AML-193 (cell line): ENCODE data around the gene FLRT2.

Source experiments
- DNase-seq, 2 experiments: peaks; one replicate each; lab custom pipeline; 2025; lab: John Stamatoyannopoulos, UW

FLRT2 gene, protein sequence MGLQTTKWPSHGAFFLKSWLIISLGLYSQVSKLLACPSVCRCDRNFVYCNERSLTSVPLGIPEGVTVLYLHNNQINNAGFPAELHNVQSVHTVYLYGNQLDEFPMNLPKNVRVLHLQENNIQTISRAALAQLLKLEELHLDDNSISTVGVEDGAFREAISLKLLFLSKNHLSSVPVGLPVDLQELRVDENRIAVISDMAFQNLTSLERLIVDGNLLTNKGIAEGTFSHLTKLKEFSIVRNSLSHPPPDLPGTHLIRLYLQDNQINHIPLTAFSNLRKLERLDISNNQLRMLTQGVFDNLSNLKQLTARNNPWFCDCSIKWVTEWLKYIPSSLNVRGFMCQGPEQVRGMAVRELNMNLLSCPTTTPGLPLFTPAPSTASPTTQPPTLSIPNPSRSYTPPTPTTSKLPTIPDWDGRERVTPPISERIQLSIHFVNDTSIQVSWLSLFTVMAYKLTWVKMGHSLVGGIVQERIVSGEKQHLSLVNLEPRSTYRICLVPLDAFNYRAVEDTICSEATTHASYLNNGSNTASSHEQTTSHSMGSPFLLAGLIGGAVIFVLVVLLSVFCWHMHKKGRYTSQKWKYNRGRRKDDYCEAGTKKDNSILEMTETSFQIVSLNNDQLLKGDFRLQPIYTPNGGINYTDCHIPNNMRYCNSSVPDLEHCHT

DNA sequence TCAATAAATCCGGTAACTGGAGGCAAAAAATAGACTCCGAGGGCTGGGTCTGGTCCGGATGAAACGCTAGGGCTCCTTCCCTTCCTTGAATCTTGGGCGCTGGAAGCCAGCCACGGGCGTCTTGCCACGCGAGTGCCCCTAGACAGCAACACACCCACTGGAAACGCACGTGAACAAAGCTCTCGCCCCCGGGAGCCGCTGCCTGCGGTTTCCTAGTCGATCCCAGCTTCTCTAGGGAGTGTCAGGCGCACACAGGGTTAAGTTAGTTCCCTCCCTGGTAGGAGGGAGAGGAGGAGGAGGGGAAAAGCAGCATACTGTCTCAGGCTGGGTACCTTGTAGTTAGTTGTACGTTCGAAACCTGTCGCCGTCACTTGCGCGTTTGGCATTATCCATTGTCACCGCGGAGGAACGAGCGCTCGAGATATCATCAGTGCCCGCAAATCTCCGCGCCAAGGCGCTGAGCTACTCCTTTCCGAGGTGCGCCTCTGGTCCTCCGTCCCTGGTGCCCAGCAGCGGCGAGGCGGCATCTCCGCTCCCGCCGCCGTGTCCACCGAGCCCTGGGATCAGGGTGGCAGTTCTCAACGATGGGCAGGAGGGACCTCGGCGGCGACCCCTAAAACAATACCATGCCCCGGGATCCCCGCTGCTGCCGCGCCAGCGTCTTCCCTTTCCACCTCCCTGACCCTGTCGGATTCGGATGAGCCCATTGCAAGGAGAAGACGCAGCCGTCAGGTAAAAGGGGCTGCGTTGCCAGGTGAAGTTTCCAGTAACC is at the start of gene FLRT2:
FLRT2 (plus strand) TSS at position 342 of the 772 bp plus-strand sequence. CDS start 91,371 bp downstream, outside the sequence.
- DNase-seq: no peak

DNA sequence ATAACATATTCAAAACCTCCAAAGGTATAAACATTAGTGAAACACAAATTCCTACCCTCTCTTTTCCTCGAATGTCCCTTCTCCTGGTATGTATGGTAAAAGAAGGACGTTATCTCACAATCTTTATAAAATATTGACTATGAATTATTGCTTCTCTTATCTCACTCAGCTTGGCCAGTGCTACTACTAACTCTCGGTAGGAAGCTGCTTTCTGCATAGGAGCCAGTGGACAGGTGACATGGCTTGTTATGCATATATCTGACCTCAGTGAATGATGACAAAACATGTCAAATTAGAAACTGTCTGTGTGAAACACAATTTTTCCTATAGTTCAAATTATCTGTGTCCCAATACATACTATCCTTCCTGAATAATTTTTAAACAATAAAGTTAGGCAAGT is 48.5 kb upstream of the FLRT2 start:
- no peak for DNase-seq

DNA sequence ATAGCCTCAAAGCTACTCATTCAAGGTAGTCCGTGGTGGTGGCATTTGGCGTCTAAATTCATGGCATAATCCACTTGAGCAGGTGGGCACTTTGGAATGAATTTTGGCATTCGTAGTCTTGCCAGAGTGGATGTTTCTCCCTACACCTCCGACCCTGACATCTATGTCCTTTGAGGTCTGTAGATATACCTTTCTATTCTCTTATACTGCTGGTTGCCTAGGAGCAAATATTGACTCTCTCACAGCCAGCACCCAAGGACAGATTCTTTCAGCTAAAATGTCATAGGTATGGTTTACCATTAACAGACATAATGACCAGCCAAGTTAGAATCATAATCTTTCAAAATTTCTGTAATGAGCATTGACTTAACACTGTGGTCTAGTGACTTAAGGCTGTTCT is 47.4 kb upstream of the FLRT2 start:
- DNase-seq: no peak

DNA sequence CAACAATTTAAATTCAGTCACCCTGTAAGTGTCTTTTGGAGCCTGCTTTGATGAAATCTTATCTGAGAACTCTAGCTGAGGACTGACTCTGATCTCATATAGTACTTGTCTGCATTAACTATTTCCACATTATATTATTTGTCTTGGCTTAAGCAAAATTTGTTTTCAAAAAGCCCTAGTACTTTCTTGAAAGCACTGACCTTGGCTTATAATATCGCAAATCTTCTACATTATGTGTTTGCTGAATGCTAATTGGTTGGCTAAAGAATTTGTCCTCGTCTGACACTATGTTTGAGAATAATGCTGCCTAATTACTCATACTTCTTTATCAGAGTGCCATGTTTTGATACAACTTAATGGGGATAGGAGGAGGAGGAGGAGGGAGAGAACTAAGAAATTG is 46.9 kb upstream of the FLRT2 start:
- no peak for DNase-seq

DNA sequence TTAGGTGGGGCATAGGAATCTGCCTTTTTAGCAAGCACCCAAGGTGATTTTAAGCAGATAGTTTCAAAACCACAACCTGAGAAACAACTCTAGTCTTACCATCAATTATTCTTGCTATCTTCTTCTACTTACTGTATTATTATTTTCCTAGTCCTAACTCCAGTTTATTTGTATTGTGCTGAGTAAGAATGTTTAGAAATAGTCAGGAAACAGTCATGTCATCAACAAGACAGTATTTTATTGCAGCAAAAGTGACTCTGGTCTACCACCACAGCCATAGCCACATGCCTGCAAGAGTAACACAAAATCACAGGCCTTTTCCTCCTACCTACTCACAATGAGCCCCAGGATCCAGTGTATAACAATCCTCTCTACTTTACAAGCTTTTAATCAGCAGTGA is 46.3 kb upstream of the FLRT2 start:
- DNase-seq: no peak

DNA sequence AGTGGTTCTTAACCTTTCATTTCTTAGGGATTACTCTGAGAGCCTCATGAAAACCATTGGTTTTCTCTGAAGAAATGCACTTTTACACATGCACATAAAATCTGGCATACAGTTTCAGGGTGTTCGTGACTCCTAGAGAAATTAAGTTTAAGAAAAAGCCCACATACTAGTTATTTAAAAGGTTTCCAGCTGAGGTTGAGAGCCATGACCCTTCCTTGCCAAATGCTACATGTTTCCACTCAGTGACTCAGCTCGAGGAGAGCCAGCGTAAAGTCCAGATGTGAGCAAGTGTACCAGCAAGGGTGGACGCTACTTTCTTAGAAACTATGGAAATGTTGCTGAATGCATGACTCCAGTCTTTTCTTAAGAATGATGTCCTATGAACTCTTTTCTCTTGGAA is 42.7 kb upstream of the FLRT2 start:
- DNase-seq: no peak

DNA sequence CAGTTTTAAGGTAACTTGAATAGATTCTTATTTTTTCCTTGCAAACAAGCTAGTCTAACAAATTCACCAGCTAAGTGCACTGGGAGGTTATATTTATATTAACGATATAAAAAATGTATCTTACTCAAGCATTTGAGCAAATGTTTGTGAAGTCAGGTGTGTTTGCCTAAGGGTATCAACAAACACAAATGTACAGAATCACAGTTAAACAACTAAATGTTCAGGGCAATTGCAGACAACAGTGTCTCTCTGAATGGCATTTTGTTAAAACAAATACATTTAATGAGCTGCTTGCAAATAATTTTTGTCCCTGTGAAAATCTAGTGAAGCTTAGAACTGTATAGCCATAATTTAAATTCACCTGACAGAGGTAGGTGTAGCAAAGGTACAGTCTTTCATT is 28.2 kb upstream of the FLRT2 start:
- no peak for DNase-seq

DNA sequence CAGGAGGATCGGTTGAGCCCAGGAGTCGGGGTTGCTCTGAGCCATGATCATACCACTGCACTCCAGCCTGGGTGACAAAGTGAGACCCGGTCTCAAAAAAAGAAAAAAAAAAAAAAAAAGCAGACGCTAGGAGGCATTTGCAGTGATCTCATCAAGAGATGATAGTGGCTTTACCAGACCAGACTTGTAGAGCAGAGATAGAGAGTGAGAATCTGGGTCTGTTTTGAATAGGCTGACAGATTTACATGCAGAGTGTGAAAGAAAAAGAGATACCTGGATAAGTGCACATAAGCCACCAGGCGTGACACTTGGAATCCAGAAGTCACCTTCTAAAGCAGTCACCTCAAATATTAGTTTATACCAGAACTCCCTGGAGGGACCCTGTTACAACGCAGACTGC is 21.1 kb upstream of the FLRT2 start:
- DNase-seq: no peak

DNA sequence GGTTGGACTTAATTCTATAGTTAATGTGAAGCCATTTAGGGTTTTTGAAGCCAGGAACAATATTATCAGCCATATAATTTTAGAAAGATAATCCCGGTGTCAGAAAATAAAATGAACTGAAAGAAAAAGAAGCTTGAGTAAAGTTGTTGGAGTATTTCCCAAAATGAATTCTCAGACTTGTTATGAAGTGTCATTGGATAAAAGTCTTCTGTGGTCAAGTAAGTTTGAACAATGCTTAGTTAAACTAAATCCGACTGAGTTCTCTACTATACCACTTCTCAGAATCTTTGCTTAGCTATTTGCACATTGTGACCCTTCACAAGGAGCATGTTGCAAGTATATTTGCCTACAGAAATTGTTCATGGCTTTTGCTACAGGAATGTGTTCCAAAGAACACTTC is 17.5 kb upstream of the FLRT2 start:
- DNase-seq: no peak

DNA sequence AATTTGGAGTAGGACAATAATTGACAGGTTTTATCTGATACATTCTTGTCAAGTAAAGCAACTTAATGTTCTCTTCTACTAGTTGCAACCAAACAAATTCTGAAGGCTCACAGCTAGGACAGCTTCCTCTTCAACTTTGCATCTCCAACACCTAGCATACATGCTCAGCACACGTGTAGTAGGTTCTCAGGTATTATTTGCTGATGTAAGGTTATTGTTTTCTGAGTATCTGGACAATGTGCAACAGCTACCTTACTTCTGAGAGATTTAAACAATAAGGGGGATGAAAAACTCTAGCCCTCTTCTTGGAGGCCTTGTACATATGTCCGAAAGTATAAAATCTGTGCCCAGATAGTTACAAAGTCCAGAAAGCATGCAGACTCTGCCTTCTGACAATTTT is 15.5 kb upstream of the FLRT2 start:
- DNase-seq: no peak

DNA sequence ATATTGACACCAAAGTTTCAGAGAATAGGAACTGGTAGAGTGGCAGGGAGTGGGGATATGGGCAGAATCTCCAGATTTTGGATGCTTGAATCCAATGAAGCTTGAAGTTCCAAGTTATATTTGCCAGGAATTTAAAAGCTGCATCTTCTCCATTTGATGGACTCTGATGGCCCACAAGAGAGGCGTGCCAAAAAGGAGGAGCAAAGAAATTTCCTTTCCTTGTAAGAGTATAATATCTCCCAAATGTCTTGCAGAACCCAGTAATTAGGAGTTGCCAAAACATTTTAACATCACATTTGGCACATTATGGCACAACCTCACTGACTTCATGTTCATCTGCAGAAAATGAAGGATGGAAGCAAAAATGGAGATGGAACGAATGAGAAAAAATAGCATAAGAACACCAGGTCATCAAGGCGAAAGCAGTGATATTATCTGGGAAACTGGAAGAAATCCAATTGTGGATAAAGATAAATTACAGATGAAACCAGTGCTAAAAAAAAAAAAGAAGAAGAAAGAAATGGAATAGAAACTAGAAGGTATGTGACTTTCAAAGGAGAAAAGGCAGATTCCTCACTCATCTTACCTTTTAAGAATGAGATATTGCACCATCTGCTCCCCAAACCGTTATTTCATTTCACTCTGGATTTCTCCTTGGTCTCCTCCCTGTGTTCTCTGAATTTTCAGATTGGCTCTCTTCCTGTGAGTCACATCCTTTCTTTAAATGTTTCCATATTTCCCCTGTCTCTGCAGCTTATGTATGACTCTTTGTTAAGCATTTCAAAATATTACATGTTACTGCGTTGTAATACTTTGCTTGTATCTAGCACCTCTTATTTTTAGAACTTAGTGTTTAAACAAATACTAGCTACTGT is 13.5 kb upstream of the FLRT2 start:
- DNase-seq: peak; percentile 40 to 46

DNA sequence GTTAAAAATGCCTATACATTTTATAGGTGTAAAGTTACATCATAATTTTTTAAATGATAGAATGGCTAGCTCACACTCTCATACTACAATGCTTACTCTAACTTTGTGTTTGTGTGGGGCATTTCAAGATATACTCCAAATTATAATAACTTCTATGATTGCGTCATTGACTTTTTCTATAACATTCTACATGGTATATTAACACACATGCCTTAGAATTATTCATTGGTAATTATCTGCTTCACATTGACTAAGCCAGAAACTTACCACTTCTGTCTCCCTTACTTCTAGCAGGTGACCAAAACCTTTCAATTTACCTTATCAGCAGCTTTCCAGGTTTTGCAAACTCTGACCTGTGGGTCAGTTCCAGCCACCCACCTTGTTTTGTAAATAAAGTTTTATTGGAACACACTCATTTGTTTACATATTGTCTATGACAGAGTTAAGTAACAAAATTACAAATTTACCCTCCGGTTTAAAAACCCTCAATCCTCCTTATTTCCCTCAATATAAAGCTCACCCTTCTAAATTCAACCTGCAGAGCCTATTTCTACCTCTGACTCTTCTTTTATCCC is 12.7 kb upstream of the FLRT2 start:
- DNase-seq: no peak

DNA sequence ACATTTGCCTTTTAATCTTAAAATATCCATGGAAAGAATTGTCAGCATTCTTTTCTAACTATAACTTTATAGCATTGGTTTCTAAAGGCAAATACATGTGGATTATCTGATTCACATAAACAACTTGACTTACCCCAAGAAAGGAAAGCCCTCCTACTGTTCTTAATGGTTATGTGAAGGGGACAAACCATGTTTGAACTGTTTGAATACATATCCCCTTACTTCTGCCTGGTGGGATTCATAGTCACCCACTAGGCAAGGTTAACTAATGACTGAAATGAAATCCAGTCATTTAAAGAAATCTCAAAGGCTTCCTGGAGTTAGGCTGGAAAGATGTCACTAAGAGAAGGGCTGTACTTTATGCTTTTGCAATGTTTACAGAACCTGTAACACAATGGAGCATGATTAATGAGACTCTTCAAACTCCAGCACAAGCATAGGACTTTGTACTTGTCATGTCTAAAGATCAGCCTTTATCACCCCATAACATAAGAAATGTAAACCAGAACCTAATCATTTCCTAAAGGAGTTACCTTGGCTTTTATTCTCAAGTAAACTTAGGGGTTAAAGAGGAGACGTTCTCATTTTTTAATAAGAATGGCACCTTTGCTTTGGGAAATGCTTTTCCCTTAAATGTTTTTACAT is 10.2 kb upstream of the FLRT2 start:
- DNase-seq: no peak

DNA sequence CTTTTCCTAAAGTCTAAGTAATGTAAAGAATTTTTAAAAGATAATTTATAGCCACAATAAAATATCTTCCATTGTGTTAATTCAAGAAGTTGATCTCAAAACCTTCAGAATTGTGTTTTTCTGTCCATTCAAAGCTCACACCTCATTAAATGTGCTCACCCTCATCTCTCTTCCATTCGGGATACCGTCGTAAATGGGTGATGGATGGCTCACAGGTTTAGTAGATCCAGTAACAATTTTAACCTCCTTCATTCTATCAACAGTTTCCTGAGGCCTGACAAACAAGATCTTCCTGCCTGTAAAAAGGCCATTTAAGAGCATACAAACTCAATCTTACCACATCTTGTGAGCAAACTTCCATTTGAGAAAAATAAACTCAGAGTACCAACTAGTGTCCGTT is 9.4 kb upstream of the FLRT2 start:
- no peak for DNase-seq

DNA sequence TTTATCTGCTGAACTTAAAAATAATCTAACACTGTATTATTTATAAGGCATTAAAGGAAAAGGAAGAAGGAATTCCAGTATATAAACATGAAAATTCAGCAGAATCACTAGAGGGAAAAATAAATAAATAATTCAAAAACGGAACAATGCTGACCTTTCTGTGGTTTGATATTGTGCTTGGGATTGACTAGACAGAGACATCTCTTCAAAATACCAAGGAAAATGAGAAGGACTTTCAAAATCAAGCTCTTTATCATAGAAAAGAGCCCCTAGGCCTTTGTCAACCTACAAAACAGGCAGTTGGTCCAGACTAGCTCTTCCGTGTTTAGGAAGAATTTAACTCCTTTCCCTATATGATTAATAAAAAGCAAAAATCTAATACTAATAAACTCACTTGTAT is 6.3 kb upstream of the FLRT2 start:
- DNase-seq: no peak

DNA sequence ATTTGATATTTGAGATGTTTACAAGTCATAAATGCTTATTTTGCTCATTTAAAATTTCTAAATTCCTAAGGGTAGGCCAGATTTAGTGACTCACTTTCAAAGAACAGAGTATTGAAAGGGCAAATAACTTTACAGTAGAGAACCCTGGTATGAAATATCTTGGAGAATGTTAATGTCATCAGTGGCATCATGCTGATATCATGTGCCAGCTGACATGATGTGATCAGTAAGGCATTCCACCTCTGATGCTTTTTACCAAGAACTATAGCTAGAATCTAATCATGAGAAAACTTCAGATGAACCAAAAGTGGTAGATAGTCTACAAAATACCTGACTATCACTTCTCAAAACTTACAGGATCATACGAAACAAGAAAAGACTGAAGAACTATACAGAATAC is 2.9 kb upstream of the FLRT2 start:
- no peak for DNase-seq

DNA sequence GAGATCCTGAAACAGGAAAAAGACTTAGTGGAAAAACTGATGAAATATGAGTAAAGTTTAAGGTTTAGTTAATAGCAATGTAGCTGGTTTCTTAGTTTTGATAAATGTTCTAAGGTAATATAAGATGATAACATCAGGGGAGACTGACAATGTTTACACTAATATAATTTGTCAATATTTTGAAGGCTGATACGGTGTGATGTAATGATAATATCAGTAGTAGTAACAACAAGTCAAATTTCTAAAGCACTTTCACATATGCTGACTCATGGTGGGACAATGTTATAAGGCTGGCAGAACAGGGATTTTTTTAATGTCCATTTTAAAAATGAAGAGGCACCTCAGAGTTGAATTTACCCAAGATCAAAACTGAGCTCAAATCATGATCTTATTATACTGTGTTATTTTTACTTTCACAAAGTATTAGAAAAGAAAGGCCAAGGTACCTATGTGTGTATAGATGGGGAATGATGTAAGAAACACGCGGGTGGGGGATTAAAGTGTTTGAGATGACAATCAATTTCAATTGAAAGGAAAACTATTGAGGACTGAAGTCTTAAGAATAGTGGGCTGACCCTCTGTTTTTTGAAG is 2.4 kb upstream of the FLRT2 start:
- no peak for DNase-seq

DNA sequence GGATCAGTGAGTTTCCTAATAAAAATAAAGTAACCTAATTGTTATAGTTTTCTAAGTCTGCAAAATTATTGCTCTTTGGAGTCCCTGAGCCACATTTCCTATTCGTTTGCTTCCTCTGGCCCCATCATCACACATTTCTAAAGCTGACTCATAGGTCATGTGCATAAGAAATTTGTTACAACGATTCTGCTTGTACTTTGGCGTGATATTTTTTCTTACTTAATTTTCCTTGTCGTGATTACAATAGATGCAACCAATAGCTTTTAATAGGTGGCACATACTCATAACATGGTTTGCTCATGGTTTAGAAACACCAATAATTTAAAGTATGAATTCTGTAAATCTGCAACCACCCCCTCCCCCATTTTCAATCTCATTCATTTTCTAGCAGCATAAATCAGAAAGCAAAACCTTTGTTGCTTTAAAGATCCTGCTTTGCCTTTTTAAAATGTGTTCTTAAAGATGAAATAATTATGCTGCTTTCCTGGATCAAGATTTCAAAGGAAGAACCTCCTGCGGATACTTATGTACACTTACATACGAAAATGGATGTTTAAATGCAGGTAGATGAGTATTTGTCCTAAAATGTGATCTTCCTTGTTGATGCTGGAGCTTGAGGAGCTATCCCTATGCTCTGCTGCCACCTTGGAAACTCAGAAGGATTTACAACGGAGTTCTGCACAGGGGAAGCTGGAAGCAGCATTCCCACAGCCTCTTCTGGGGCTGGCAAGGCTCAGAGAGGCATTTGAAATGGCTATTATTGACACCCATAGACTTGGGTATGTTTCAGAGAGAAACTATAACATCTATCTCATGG is 1.7 kb upstream of the FLRT2 start:
- DNase-seq: no peak

DNA sequence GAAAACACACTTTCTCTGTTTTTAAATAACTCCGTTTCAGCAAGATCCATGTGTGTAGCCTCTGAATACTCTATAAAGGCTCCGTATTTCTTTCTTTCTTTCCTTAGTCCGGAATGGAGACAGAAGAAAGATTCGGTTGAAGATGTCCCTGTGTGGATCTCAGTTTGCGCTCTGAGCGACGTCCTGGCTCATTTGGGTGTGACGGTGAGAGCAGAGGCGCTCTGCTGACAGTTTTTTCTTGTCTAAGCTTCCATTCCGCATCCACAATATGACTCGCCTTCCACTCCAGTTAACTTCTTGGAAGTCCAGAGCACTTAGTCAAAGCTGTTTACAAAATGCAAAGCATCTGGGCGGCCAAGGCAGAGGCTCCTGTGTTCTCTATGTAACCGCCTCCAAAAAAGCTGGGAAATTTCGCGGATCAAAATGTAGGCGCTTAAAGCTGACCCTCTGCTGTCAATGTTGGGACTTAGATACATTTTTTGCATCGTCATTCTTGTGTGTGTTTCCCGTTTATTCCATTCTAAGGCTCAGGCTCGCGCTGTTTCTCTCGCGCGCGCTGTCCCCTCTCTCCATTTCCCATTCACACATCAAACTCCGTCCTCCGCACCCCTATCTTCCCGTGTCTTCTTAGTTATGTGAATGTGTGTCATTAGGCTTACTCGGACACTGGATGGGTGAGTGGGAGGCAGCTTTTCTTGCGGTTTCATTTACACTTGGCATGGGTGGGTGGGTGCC is 880 bp upstream of the FLRT2 start:
- DNase-seq: no peak
